ENCODE data around the gene TMEM164.

- TF ChIP-seq CTCF (conservative IDR thresholded peaks at IDR 0.05 in 1 of 2, IDR thresholded peaks at IDR 0.05 in 1 of 2; ENCODE audit: extremely low read depth in 1 of 2, insufficient read depth in 1 of 2, low read depth in 1 of 2, low read length in 2 of 2), result no peak
- TF ChIP-seq EZH2 (IDR thresholded peaks at IDR 0.05; ENCODE audit: borderline replicate concordance, low read length), result no peak
These were observed 10.0 kb downstream of the TMEM164 start for GRCh38 chrX:110012818-110013485.

Measured in mammary epithelial cell (primary cell).